Measurements from ENCODE around the gene GMPPB.
"Not testable (repeated sequence)": the region's sequence is repeated elsewhere in the genome, so short reads cannot be mapped to it uniquely, and the experiment has no call there.

GMPPB gene

GRCh38 chr3:49689046-49689907 is 34.5 kb downstream of the GMPPB start, which contains the start of the genes MST1 and RNF123:
Gene MST1 (minus strand): TSS chr3:49689474. CDS start chr3:49688691, 783 bp downstream.
Gene RNF123 (plus strand): TSS chr3:49689557. CDS start chr3:49691166, 1,609 bp downstream.
- no peak for DNase-seq

- DNase-seq, result not testable (repeated sequence)
These were observed 35.3 kb downstream of the GMPPB start for GRCh38 chr3:49688338-49689045.

DNA sequence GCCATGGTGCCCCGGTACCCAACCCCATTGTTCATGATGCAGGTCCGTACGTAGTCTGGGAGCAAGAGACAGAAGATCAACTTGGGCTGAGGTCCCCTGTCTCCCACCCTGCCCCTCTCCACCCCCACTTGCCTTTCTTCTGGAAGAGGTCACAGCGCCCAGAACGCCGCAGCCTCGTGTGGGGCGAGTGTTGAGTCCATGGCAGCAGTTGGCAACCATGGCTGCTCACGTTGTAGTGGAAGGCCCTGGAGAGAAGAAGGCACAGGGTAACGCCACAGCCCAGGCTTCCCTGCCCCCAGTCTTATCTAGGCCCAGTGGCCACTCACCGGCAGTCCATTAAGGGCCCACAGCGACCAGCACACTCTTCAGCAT is 36.3 kb downstream of the GMPPB start:
- not testable (repeated sequence) for DNase-seq

GRCh38 chr3:49686769-49687423 is 36.9 kb downstream of the GMPPB start:
- not testable (repeated sequence) for DNase-seq

DNA sequence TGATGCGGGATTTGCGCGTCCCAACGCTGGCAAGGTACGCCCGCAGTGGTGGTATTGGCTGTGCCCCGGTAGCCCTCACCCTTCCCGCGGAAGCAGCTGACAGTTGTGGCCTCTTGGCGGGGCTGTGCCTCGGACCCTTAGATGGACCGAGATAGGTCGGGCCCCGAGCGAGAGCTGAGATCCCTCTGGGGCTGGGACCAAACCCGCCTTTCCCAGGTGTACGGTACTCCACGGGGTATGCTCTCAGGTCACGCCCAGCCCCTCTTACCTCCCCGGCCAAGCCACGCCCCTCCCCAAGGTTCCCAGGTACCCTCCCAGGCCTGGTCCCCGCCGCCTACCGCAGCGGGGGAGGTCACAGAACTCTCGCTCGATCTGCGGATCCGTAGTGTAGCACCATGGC is 37.4 kb downstream of the GMPPB start:
- DNase-seq, result not testable (repeated sequence)

GRCh38 chr3:49685846-49686245 is 37.9 kb downstream of the GMPPB start:
- DNase-seq, result not testable (repeated sequence)

DNA sequence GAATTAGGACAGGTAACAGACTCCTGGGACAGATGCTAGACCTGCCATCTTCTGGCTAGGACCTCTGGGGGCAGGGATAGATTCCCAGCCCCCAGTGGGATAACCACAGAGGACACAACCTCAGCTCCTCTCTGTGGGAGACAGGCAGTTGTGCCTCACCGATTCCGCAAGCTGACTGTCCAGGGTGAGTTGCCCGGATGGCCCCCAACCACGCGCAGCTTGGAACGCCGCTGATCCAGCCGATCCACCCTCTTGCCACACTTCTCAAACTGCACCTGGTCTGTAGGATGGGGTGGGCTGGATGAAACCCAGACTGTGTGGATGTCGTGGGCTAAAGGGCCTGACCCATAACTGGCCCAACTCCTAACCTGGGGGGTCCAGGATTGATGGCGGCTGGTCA is 38.6 kb downstream of the GMPPB start:
- DNase-seq, result not testable (repeated sequence)

DNA sequence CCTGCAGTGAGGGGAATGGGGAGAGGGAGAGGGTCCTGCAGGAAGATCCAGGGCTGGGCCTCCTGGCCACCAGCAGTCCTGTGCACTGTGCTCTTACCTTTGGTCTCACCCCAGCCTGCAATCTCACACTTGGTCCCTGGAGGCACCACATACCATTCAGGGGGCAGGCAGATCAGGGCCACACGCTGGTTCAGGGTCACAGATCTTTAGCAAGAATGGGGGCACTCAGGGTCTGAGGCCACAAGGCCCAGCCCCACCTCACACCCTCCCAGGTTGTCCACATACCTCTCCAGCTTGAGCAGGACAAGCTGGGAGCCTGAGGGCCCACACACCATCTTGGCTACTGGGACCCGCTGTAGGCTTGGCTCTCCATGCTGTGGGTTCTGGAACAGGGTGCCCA is 39.3 kb downstream of the GMPPB start:
- not testable (repeated sequence) for DNase-seq

DNA sequence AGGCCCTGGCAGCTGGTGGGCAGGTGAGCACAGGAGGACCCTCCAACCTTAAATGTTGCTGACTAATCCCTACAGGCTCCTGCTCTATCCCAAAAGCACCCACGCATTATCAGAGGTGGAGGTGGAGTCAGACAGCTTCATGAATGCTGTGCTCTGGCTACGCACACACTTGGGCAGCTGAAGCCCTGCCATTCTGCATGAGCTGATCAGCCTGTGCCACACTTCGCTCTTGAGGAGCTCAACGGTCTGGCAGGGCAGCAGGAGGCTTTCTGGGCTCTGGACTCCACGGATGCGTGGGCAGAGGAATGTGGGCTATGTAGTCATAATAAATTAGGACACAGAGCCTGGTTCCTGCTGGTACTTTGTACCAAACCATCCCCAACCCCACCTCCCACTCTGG is 40.6 kb downstream of the GMPPB start:
- DNase-seq, result no peak

DNA sequence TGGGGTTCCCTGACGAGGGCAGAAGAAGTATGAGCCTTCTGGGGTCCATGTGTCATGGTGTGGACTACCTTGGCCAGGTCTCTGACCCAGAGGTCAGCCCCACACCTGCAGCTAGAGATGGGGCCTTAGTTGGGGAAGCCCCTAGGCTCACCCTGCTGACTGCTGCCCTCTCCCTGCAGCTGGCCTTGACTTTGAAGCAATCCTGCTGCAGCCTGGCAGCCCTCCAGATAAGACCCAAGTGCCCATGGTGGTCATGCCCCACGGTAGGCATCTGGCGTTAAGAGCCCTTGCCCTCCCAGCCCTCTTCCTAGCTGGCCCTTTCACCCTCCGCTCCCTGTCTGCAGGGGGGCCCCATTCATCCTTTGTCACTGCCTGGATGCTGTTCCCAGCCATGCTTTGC is 42.2 kb downstream of the GMPPB start:
- no peak for DNase-seq

DNA sequence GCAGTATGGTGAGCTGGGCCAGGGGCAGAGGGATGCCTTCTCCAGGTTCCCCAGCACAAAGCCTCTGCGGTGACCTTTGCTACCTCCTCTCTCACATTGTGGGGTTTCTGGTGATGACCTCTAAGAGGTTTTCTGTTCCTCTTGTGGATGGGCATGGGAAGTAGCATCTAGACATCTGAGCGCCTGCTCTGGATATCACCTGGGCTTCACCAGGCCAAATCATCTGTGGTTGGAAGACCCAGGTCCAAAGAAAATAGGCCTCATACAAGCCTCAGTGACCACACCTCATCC is 42.6 kb downstream of the GMPPB start:
- no peak for DNase-seq

GRCh38 chr3:49680493-49681231 is 43.1 kb downstream of the GMPPB start:
- DNase-seq, result no peak

DNA sequence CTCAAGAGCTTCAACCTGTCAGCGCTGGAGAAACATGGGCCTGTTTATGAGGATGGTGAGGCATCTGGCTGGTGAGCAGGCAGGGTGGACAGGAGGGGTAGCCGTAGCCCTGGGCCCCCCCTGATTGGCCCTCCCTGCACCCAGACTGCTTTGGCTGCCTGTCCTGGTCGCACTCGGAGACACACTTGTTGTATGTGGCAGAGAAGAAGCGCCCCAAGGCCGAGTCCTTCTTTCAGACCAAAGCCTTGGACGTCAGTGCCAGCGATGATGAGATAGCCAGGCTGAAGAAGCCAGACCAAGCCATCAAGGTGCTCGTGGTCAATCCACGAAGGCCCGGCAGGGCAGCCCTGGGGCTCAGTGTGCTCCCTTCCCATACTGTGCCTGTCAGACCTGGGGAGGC is 47.8 kb downstream of the GMPPB start:
- DNase-seq, result no peak

DNA sequence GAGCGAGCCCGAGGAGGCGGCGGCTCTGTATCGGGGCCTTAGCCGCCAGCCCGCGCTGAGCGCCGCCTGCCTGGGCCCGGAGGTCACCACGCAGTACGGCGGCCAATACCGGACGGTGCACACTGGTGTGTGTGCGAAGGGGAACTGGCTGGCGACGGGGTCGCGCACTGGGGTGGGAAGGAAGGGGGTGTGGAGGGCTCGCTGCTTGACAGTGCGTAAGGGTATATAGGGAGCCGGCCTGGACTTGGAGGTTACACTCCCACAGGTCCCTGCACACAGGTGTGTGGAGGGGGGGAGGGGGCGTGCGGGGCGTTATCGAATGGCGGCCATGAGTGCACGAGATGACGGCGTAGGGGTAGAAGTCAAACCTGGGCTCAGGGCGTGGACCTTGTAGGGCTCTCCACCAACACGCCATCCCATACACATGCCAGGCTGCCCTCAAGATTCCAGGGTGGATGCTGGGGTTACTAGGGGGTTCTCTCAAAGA is 49.2 kb downstream of the GMPPB start:
- DNase-seq, result no peak

- DNase-seq, result no peak
These were observed 49.8 kb downstream of the GMPPB start, which contains the start of gene APEH for GRCh38 chr3:49673715-49674496. Gene APEH (plus strand): TSS chr3:49674351. CDS start chr3:49674402, 51 bp downstream.

DNA sequence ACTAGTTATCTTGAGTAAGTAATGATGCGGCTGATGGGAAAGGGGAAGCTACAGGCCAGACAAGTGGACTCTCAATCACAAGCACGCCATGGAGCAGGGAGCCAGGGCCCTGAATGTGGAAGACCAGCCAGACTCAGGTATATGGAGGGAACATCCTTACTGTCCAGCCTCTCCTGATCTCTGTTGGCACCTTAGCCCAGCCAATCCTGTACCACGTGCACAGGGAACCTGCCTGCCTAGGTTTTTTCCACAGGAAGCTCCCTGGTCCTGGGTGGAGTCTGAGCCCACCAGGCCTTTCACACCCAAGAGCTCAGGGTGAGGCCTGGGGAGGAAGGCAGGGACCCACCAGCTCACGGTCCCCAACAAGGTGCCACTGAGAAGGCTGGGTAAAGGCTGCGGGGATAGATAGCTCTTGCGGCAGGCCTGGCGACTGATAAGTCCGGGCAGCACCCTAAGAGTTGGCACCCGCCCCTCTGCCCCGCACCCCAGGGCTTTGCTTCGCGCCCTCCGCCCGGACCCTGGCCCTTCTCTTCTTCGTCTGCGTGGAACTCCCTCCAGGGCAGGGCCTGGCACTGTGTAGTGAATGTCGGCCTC is 50.5 kb downstream of the GMPPB start:
- DNase-seq, result no peak

DNA sequence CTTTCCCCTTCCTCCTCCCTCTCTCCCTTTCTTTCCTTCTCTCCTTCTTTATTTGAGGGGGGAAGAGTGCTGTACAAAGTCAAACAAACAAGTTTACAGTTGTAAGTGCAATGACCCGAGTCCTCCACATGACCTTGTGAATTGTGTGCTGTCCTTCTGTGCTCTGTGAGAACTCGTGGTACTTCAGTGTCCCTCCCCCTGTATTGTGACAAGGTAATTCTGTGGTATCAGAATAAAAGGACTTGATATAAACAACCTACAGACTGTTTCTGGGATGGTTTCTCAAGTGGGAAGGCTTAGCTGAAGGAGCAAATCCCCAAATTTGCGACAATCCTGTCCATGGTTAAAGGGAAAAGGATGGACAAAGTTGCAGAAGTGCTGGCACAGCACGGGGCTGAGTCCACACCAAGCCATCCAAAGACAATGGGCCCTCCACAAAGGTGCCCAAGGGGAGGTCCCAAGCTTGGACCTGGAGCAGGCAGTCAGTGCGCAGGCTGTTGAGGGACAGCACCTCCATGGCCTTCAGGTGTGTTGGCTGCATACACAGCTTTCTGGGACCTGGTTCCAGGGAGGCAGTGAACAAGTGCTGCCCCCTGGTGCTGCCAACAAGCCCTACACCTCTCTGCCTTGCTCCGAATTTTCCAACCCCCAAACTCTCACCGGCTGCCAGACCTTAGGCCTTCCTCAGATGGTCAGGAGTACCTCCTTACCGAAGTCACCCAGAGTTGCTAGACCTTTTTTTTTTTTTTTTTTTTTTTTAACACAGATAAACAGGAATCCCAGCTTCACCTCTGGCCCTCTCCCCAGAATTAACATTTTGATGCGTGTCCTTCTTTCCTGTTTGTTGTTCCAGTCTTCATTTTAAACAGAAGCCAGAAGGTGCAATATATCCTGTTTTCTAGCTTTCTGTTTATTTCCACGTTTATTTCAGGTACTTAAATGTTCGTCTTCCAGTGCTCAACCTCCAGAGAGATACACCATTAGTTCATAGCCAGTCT is 52.2 kb downstream of the GMPPB start:
- no peak for DNase-seq

- no peak for DNase-seq
These were observed 52.8 kb downstream of the GMPPB start for GRCh38 chr3:49670940-49671290.

Data from NCI-H1105 treated with DMSO at 0.1 percent for 48 hours (cell line).